ENCODE measurements around the gene SCUBE3. TPM values are rescaled to one million over a fixed set of nuclear protein-coding genes. Genes with fewer than 3 reads are reported as not detected.
A peak's percentile ranks its signal among the peaks of the same experiment; 100 is the strongest.

The SCUBE3 gene
- total and polyA plus RNA-seq, 9 of the 15 experiments (the other 6 are each of a cell fraction or from before 2014, with no cell fraction given): 0.01 to 0.11 TPM; not detected in 7

GRCh38 chr6:35259948-35260590 lies 46.3 kb downstream of the SCUBE3 start (continued):
- TF ChIP-seq ZBTB9 (CRISPR knock-in tag; IDR thresholded peaks at IDR 0.05) (0 out of 2 replicates have a peak, but pooled peaks have one; percentile 53), MLX (CRISPR knock-in tag; conservative IDR thresholded peaks at IDR 0.05) (no peak), ERF (CRISPR knock-in tag; IDR thresholded peaks at IDR 0.05) (0 out of 2 replicates have a peak, but pooled peaks have one; percentile 70), ZNF764 (CRISPR knock-in tag; IDR thresholded peaks at IDR 0.05; ENCODE audit: low read depth) (no peak), GTF2A2 (tag; IDR thresholded peaks at IDR 0.05) (no peak), CTCFL (IDR thresholded peaks at IDR 0.05; ENCODE audit: borderline replicate concordance, insufficient read depth, low read depth, low read length, poor library complexity, severe bottlenecking) (no peak), ZNF444 (CRISPR knock-in tag; IDR thresholded peaks at IDR 0.05) (no peak), NUFIP1 (IDR thresholded peaks at IDR 0.05; ENCODE audit: partially characterized antibody) (no peak), RBM39 (optimal IDR thresholded peaks at IDR 0.05; ENCODE audit: low read depth, low read length) (no peak), TFE3 (CRISPR knock-in tag; IDR thresholded peaks at IDR 0.05) (no peak; the same call in 1 of the 2 replicates), XRCC3 (IDR thresholded peaks at IDR 0.05) (no peak), ZNF592 (IDR thresholded peaks at IDR 0.05) (peak; percentile 7; the same call in 1 of the 2 replicates), ZNF311 (CRISPR knock-in tag; IDR thresholded peaks at IDR 0.05) (no peak), ELF4 (CRISPR knock-in tag; IDR thresholded peaks at IDR 0.05) (peak; percentile 86; the same call in 1 of the 2 replicates), NEUROD1 (IDR thresholded peaks at IDR 0.05; ENCODE audit: borderline replicate concordance, low read depth, low read length, partially characterized antibody) (no peak), MYC (IDR thresholded peaks at IDR 0.05; ENCODE audit: low read depth, low read length) (no peak; the same call in 1 of the 2 replicates), MYC (CRISPR knock-in tag; IDR thresholded peaks at IDR 0.05; ENCODE audit: borderline replicate concordance, low read depth) (0 out of 2 replicates have a peak, but pooled peaks have one; percentile 25)
